ENCODE measurements around the gene HOXC5. TPM values are rescaled to one million over a fixed set of nuclear protein-coding genes. Genes with fewer than 3 reads are reported as not detected.

HOXC5 gene
- total RNA-seq, 1 donor from 2014 or later = 3.8 TPM

GRCh38 chr12:54016051-54016450, 16.8 kb upstream of the HOXC5 start:
- no peaks in the 10 kb centered on the region for H3K9me3 Mint-ChIP-seq
- peak overlapping the region; percentile 69 for H3K4me3 Mint-ChIP-seq
- no peak for TF ChIP-seq CTCF (conservative IDR thresholded peaks at IDR 0.05)
- no peak overlapping the region for H3K27ac Mint-ChIP-seq (ENCODE audit: unreplicated experiment)
- peaks cover 98% of the 10 kb centered on the region for H3K27me3 Mint-ChIP-seq (ENCODE audit: low read depth)
- DNase-seq (ENCODE audit: low read depth, low spot score) = no peak
- peaks cover 2% of the 10 kb centered on the region for H3K36me3 Mint-ChIP-seq (ENCODE audit: low read depth)
- H3K4me1 Mint-ChIP-seq = peaks cover 10% of the 10 kb centered on the region

- Mint-ChIP-seq H3K9me3 (no peaks in the 10 kb centered on the region), H3K27me3 (ENCODE audit: low read depth) (peaks cover 98% of the 10 kb centered on the region), H3K36me3 (ENCODE audit: low read depth) (peaks cover 2% of the 10 kb centered on the region), H3K4me1 (peaks cover 12% of the 10 kb centered on the region), H3K4me3 (peak overlapping the region; percentile 69), H3K27ac (ENCODE audit: unreplicated experiment) (no peak overlapping the region)
- TF ChIP-seq CTCF (conservative IDR thresholded peaks at IDR 0.05) = no peak
- DNase-seq (ENCODE audit: low read depth, low spot score) = no peak
Observed at GRCh38 chr12:54016478-54016964, 16.3 kb upstream of the HOXC5 start.

- TF ChIP-seq CTCF (conservative IDR thresholded peaks at IDR 0.05) = no peak
- peak overlapping the region; percentile 87 for H3K4me3 Mint-ChIP-seq
- H3K36me3 Mint-ChIP-seq (ENCODE audit: low read depth) = peaks cover 2% of the 10 kb centered on the region
- no peak for DNase-seq (ENCODE audit: low read depth, low spot score)
- H3K4me1 Mint-ChIP-seq = peaks cover 14% of the 10 kb centered on the region
- no peaks in the 10 kb centered on the region for H3K9me3 Mint-ChIP-seq
- H3K27ac Mint-ChIP-seq (ENCODE audit: unreplicated experiment) = no peak overlapping the region
- H3K27me3 Mint-ChIP-seq (ENCODE audit: low read depth) = peaks cover 98% of the 10 kb centered on the region
Observed at GRCh38 chr12:54017027-54017788, 15.6 kb upstream of the HOXC5 start.

GRCh38 chr12:54017878-54018467, 14.9 kb upstream of the HOXC5 start:
- Mint-ChIP-seq H3K4me3 (peak overlapping the region; percentile 87), H3K27me3 (ENCODE audit: low read depth) (peaks cover 98% of the 10 kb centered on the region), H3K4me1 (peaks cover 14% of the 10 kb centered on the region), H3K27ac (ENCODE audit: unreplicated experiment) (peak overlapping the region; percentile 27), H3K36me3 (ENCODE audit: low read depth) (peaks cover 2% of the 10 kb centered on the region), H3K9me3 (no peaks in the 10 kb centered on the region)
- no peak for TF ChIP-seq CTCF (conservative IDR thresholded peaks at IDR 0.05)
- peak; percentile 55 for DNase-seq (ENCODE audit: low read depth, low spot score)

- DNase-seq (ENCODE audit: low read depth, low spot score) = no peak
- Mint-ChIP-seq H3K4me1 (peaks cover 18% of the 10 kb centered on the region), H3K27ac (ENCODE audit: unreplicated experiment) (peak overlapping the region; percentile 27), H3K27me3 (ENCODE audit: low read depth) (peaks cover 98% of the 10 kb centered on the region), H3K9me3 (no peaks in the 10 kb centered on the region), H3K4me3 (peak overlapping the region; percentile 87), H3K36me3 (ENCODE audit: low read depth) (peaks cover 2% of the 10 kb centered on the region)
- no peak for TF ChIP-seq CTCF (conservative IDR thresholded peaks at IDR 0.05)
Observed at GRCh38 chr12:54018468-54018984, 14.3 kb upstream of the HOXC5 start.
